Measurements from ENCODE around the gene PPIE.

Gene PPIE

GRCh38 chr1:39788426-39788757 lies 49.7 kb downstream of the PPIE start:
- ATAC-seq, result no peak
- no peak for TF ChIP-seq CSDC2 (CRISPR knock-in tag; IDR thresholded peaks at IDR 0.05)
- no peak for TF ChIP-seq ZNF565 (CRISPR knock-in tag; conservative IDR thresholded peaks at IDR 0.05; ENCODE audit: low read depth)
- no peak for TF ChIP-seq CREB5 (CRISPR knock-in tag; IDR thresholded peaks at IDR 0.05; ENCODE audit: low read depth)
- no peak for TF ChIP-seq PPARA (CRISPR knock-in tag; IDR thresholded peaks at IDR 0.05; ENCODE audit: borderline replicate concordance)
- no peak for TF ChIP-seq SNAI2 (CRISPR knock-in tag; IDR thresholded peaks at IDR 0.05)
- TF ChIP-seq PATZ1 (CRISPR knock-in tag; IDR thresholded peaks at IDR 0.05; ENCODE audit: borderline replicate concordance), result no peak
- TF ChIP-seq ZFP30 (CRISPR knock-in tag; IDR thresholded peaks at IDR 0.05), result no peak
- no peak for TF ChIP-seq GLIS3 (CRISPR knock-in tag; IDR thresholded peaks at IDR 0.05)

GRCh38 chr1:39788758-39789570 lies 50.3 kb downstream of the PPIE start, which contains the start of gene BMP8B:
TSS of gene BMP8B (minus strand) at chr1:39788865. CDS start at chr1:39788485, 380 bp downstream.
- peak; percentile 59 for ATAC-seq
- TF ChIP-seq CSRNP3 (CRISPR knock-in tag; IDR thresholded peaks at IDR 0.05) (no peak), SNAI2 (CRISPR knock-in tag; IDR thresholded peaks at IDR 0.05) (0 out of 2 replicates have a peak, but pooled peaks have one; percentile 22), PATZ1 (CRISPR knock-in tag; IDR thresholded peaks at IDR 0.05; ENCODE audit: borderline replicate concordance) (no peak), ZNF565 (CRISPR knock-in tag; conservative IDR thresholded peaks at IDR 0.05; ENCODE audit: low read depth) (no peak), ZNF70 (CRISPR knock-in tag; IDR thresholded peaks at IDR 0.05) (0 out of 2 replicates have a peak, but pooled peaks have one; percentile 62)

- no peak for ATAC-seq
- no peak for TF ChIP-seq CREB5 (CRISPR knock-in tag; IDR thresholded peaks at IDR 0.05; ENCODE audit: low read depth)
- no peak for TF ChIP-seq PPARA (CRISPR knock-in tag; IDR thresholded peaks at IDR 0.05; ENCODE audit: borderline replicate concordance)
- TF ChIP-seq ISL1 (CRISPR knock-in tag; IDR thresholded peaks at IDR 0.05), result no peak
- no peak for TF ChIP-seq ZC3H10 (CRISPR knock-in tag; IDR thresholded peaks at IDR 0.05)
Observed at GRCh38 chr1:39789571-39790110, 51.0 kb downstream of the PPIE start.

GRCh38 chr1:39791838-39792237 lies 53.2 kb downstream of the PPIE start:
- ATAC-seq, result no peak
- TF ChIP-seq POU6F1 (CRISPR knock-in tag; IDR thresholded peaks at IDR 0.05; ENCODE audit: borderline replicate concordance, low read depth) (no peak), CREB5 (CRISPR knock-in tag; IDR thresholded peaks at IDR 0.05; ENCODE audit: low read depth) (no peak), TSHZ2 (CRISPR knock-in tag; IDR thresholded peaks at IDR 0.05) (no peak), OSR1 (CRISPR knock-in tag; IDR thresholded peaks at IDR 0.05) (no peak), ZFP30 (CRISPR knock-in tag; IDR thresholded peaks at IDR 0.05) (no peak), ZNF565 (CRISPR knock-in tag; conservative IDR thresholded peaks at IDR 0.05; ENCODE audit: low read depth) (no peak), ESRRG (CRISPR knock-in tag; IDR thresholded peaks at IDR 0.05) (no peak), RARB (CRISPR knock-in tag; IDR thresholded peaks at IDR 0.05) (no peak), SNAI2 (CRISPR knock-in tag; IDR thresholded peaks at IDR 0.05) (no peak), GLIS3 (CRISPR knock-in tag; IDR thresholded peaks at IDR 0.05) (no peak)
